HG03039 (cell line): ENCODE measurements around the gene GCLC.

Experiments
- ATAC-seq: cut with Tn5 transposase; IDR thresholded peaks from one replicate; pipeline ENCODE4 v1.9.1; 2021; ENCODE audit warnings: mild to moderate bottlenecking, moderate library complexity; ENCODE audit not compliant: unreplicated experiment

Gene GCLC

GRCh38 chr6:53527249-53527765, 17.6 kb downstream of the GCLC start:
- no peak for ATAC-seq

- ATAC-seq = no peak
Observed at GRCh38 chr6:53526000-53526399, 18.9 kb downstream of the GCLC start.

DNA sequence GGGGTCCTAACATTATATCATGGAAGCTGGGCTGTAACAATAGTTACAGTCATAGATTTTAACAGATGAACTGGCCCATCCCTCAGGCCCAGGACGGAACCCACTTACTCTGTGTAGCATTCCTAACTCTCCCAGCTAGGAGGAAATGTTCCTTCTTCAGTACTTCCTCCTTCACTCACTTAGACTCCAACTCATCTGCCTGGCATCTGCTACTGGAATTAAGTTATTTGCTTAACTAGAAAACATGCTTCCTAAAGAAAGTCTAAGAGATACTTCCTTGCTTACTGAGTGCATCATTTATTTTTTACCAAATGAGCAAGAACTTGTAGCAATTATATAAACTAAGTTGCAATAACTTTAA, 20.5 kb downstream of the GCLC start:
- ATAC-seq = no peak

- no peak for ATAC-seq
Observed at GRCh38 chr6:53523511-53524454, 21.1 kb downstream of the GCLC start.

GRCh38 chr6:53520320-53520928, 24.5 kb downstream of the GCLC start:
- ATAC-seq = no peak

DNA sequence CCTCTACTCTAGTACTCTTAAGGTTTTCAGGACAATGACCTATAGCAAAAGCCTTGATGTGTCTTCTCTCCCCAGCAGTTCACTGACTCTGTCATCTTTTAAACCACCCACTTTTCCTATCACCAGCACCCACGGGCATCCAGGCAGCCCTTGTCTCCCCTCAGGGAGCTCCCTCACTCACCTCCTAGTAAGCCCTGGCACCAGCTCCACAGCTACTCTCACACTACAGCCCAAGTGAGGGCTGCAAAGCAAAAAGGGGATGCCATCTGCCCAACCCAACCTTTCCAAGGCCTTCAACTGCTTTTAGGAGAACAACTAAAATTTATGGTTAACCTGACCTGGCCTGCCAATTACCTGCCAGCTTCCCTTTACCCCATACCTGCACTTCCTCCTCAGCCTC, 26.0 kb downstream of the GCLC start:
- ATAC-seq = no peak

DNA sequence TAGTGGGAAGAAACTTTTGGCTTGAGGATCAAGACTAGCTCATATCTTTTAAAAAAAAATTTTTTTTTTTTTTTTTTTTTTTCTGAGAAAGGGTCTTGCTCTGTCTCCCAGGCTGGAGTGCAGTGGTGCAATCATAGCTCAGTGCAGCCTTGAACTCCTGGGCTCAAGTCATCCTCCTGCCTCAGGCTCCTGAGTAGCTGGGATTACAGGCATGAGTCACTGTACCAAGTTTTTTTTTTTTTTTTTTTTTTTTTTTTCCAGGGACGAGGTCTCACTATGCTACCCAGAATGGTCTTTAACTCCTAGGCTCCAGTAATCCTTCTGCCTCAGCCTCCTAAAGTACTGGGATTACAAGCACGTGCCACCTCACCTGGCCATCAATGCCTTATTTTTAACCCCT, 27.9 kb downstream of the GCLC start:
- ATAC-seq = no peak

- no peak for ATAC-seq
Observed at GRCh38 chr6:53514677-53515076, 30.2 kb downstream of the GCLC start.

DNA sequence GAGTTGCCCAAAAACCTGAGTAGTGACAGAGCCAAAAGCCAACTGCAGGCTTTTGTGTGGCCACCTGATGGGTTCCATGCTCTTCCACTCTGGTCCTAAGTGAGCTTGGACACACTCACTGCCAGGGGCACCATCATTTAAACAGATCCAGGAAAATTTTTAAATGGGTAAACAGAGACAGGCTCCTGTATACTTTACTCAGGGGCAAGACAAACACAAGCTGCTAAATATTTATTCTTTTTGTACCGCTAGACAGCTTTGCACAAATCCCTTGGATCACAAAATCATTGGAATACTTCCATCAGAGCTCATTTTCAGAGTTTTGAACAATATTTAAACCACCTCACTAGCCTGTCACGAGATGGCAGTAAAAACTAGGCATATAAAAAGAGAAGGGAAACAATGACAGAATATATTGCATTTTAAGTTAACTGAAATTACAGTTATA, 31.4 kb downstream of the GCLC start:
- no peak for ATAC-seq

DNA sequence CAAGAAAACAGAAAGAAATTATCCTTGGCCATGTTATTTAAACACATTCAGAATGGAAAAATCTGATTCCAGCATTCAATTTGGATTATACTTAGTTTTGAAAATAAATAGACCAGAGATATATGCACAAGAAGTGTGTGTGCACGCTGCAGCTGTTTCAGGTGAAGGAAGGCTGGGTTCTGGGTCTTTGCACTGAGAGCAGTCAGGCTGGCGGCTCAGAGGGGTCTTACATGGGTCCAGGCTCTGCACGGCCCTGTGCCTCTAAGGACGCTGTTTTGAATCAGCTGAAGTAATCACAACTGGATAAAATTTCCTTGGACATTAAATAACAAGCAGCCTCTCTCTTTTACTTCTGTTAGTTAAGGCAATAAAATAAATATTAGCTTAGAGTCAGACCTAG, 31.8 kb downstream of the GCLC start:
- ATAC-seq = no peak

DNA sequence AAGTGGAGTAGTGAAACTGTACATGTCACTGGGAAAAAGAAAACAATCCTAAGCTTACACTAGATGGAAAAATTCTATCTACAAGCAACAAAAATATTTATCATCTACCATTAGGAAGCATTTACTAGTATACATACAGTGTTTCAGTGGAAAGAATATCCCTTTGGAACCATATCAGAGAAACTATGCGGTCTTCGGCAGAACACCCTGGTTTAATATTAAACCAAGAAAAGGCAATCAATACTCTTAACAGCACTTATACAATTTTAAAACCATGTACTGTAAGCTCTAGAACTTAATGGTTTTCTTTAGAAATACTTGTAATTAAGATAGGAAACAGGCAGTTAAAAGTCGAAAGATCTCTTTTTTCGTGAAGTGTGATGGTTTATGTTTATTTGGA, 32.3 kb downstream of the GCLC start:
- ATAC-seq = no peak

GRCh38 chr6:53510746-53511145, 34.2 kb downstream of the GCLC start:
- ATAC-seq = no peak

DNA sequence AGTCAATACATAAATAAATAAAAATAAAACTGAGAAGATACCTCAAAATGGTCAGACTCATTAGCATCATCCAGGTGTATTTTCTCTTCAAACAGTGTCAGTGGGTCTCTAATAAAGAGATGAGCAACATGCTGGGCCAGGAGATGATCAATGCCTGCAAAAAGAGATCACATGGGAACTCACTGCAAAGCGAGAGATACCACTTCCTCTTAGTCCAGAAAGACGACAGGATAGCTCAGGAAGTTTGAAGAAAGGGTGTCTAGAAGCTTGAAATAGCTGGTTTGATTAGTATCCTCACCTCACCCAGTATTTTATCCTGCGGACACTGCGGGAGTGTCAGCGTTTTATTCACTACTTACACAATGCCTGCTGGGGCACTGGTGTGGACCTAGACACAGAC, 38.0 kb downstream of the GCLC start:
- no peak for ATAC-seq

DNA sequence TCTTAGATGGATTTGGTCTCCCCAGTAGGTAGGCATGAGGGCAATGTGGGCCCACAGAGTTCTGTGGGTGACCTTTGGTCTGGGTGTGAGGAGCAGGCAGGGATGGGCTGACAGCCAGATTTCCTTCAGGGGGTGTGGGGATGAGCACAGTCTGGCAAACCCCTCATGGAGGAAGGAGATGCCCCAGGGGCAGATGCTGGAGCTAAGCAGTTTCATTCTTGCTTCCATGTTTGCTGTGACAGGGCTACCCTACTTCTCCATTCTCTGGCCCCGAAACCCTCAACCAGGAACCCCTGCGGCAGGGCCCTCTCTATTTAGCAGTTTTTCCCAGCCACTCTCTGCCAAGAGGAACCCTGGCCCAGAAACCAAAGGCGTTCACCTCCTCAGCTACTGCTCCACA, 40.4 kb downstream of the GCLC start:
- no peak for ATAC-seq

GRCh38 chr6:53503060-53503459, 41.8 kb downstream of the GCLC start:
- no peak for ATAC-seq

GRCh38 chr6:53501432-53501831, 43.5 kb downstream of the GCLC start:
- no peak for ATAC-seq

GRCh38 chr6:53500095-53500494, 44.8 kb downstream of the GCLC start:
- no peak for ATAC-seq

DNA sequence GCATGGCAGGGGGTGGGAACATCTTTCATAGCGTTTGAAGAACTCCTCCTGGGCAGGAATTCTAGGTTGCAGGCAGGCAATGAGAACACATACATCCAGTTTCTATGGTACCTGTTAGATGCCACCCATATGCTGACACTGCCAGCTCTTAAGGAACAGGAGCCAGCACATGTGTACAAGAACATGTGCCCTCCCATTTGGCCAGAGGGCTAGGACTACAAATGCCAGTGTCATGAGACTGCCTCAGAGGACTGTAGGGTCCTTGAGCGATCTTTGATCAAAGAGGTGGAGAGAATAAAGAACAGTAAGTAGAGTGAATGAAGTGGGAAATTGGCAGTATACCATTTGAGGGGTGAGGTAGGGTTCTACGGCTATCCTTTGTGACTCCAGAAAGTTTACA, 45.8 kb downstream of the GCLC start:
- no peak for ATAC-seq

- ATAC-seq = no peak
Observed at GRCh38 chr6:53498649-53499048, 46.3 kb downstream of the GCLC start.

DNA sequence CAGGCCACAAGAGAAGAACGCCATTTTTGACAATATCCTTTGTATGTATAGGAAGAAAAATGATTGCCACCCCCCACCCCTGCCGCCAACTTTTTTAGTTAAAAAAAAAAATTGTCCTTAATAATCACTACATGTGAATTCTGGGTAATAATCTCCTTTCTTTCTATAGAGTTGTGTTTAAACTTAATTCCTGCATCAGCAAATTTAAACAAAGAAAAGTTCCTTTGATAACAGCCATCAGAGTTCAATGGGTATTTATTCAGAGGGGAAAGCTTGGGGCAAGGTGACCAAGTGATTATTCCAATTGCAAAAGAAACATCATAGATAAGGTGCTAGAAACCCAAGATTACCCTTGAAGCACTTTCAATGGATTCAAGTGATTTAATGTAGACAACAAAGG, 47.0 kb downstream of the GCLC start:
- ATAC-seq = no peak

DNA sequence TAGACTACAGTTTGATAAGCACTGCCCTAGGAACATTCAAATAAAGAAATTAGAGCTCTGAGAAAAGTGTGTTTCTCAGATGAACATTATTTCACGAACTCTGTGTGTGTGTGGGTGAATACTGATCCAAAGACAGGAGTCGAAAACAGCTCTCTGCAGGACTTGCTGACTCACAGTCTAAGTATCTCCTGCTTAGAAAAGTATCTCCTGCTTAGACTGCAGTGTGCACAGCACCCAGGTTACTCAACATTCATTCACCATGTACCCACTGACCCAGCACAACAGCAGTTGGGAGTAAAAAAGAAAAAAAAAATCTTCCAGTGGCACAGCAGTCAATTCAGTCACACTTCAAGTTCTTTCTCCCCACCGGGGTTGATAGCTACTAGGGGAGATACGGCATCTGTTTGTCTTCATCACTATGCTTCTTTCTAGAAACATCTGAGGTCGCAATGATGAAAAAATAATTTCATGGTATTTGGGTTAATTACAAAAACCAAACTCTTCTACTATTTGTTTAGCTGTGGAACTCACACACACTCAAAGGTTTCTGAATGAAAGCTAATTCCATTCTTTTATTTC, 48.0 kb downstream of the GCLC start:
- ATAC-seq = no peak
